ENCODE data around the gene PADI3. TPM values are rescaled to one million over a fixed set of nuclear protein-coding genes. Genes with fewer than 3 reads are reported as not detected.

Gene PADI3
- total and polyA plus RNA-seq, 2 of the 4 experiments (the other 2 are of a cell fraction), result not detected

GRCh38 chr1:17204546-17205440 lies 44.1 kb upstream of the PADI3 start, which contains the start of gene PADI1:
Gene PADI1 (plus strand): TSS chr1:17205128. CDS start chr1:17205218, 90 bp downstream.
- H3K9me1 ChIP-seq (ENCODE audit: insufficient read depth, low read length), result peaks cover 16% of the 10 kb centered on the region; the same call in 1 of the 2 replicates
- no peaks in the 10 kb centered on the region for H3K79me1 ChIP-seq (ENCODE audit: low read depth in 1 of 2, low read length in 2 of 2)
- no peak within 1 kb of the TSS for H2BK120ac ChIP-seq (ENCODE audit: low read depth, low read length)
- in situ Hi-C loops (cut with MboI; ENCODE audit: low sequenced_read_pairs) (no loop called here), dilution Hi-C loops (cut with HindIII; ENCODE audit: low sequenced_read_pairs, unreplicated experiment) (no loop called here), intact Hi-C loops (cut with micrococcal nuclease) (no loop called here)
- no peaks in the 10 kb centered on the region for H3K9me3 ChIP-seq (ENCODE audit: control insufficient read depth, insufficient read depth, low read length)
- H2AK9ac ChIP-seq (replicated peaks; ENCODE audit: low read depth, low read length, poor library complexity), result no peak within 1 kb of the TSS
- no peak within 1 kb of the TSS for H2BK15ac ChIP-seq (ENCODE audit: low read depth, low read length)
- no CpG with 5 or more reads among the region's 9 CpGs for WGBS, 2 experiments (ENCODE audit: extremely low coverage in 2 of 2, insufficient read length in 1 of 2)
- no peak within 1 kb of the TSS; the same call in 1 of the 2 replicates for H3K4ac ChIP-seq (ENCODE audit: low read depth, low read length)
- ATAC-seq (ENCODE audit: low read depth) (no peak), DNase-seq (no peak)
- ChIA-PET POLR2A (ENCODE audit: unreplicated experiment) (no interaction called here), CTCF (no interaction called here)
- H2BK20ac ChIP-seq (ENCODE audit: low read depth, low read length), result no peak within 1 kb of the TSS
- H3K4me1 ChIP-seq (ENCODE audit: control insufficient read depth, insufficient read depth, low read length), result peaks cover 2% of the 10 kb centered on the region
- H4K20me1 ChIP-seq (ENCODE audit: insufficient read depth, low read length), result no peaks in the 10 kb centered on the region
- H2AFZ ChIP-seq (replicated peaks; ENCODE audit: low read length, poor library complexity), result no peak within 1 kb of the TSS
- H3K9ac ChIP-seq (ENCODE audit: low read depth, low read length), result no peak within 1 kb of the TSS
- peaks cover 6% of the 10 kb centered on the region for H3K27me3 ChIP-seq (ENCODE audit: control insufficient read depth, insufficient read depth, low read length)
- H3K4me2 ChIP-seq (ENCODE audit: low read depth, low read length), result no peak within 1 kb of the TSS
- H3K23ac ChIP-seq (ENCODE audit: low read depth, low read length), result no peak within 1 kb of the TSS
- no peak within 1 kb of the TSS for H4K5ac ChIP-seq (ENCODE audit: low read depth, low read length)
- no peak within 1 kb of the TSS for H3K18ac ChIP-seq (ENCODE audit: low read depth, low read length)
- no peak within 1 kb of the TSS for H4K8ac ChIP-seq (ENCODE audit: low read depth in 2 of 2, low read length in 2 of 2)
- H3K4me3 ChIP-seq (ENCODE audit: insufficient read depth, low read depth, low read length), result no peak within 1 kb of the TSS
- H2AK5ac ChIP-seq (ENCODE audit: low read depth, low read length), result peak within 1 kb of the TSS; percentile 90
- no peak within 1 kb of the TSS for H4K91ac ChIP-seq (ENCODE audit: insufficient read depth, low read depth, low read length)
- H3K14ac ChIP-seq (replicated peaks; ENCODE audit: low read depth, low read length), result no peak within 1 kb of the TSS
- BruUV-seq (replicated peaks), result no TSS peak
- no peaks in the 10 kb centered on the region for H3K36me3 ChIP-seq (ENCODE audit: control insufficient read depth, insufficient read depth, low read length)
- H3K27ac ChIP-seq (ENCODE audit: insufficient read depth, low read length), result no peak within 1 kb of the TSS
- no peak within 1 kb of the TSS for H2BK5ac ChIP-seq (ENCODE audit: low read depth, low read length, poor library complexity, severe bottlenecking)
- no peak within 1 kb of the TSS for H3K56ac ChIP-seq (ENCODE audit: extremely low read depth, insufficient read depth, low read length)
- TF ChIP-seq MAZ (IDR thresholded peaks at IDR 0.05; ENCODE audit: borderline replicate concordance, low read depth, low read length) (no peak), RFX5 (IDR thresholded peaks at IDR 0.05; ENCODE audit: low read depth, low read length) (no peak), CEBPB (IDR thresholded peaks at IDR 0.05; ENCODE audit: low read depth, low read length) (no peak), MAFK (IDR thresholded peaks at IDR 0.05; ENCODE audit: low read depth, low read length) (no peak), CHD1 (IDR thresholded peaks at IDR 0.05; ENCODE audit: low read depth, low read length) (no peak), POLR2A (IDR thresholded peaks at IDR 0.05; ENCODE audit: low read depth, low read length) (no peak), MXI1 (IDR thresholded peaks at IDR 0.05; ENCODE audit: borderline replicate concordance, low read depth, low read length) (no peak), RAD21 (IDR thresholded peaks at IDR 0.05; ENCODE audit: low read length) (no peak), BHLHE40 (IDR thresholded peaks at IDR 0.05; ENCODE audit: low read depth, low read length) (no peak), USF2 (IDR thresholded peaks at IDR 0.05; ENCODE audit: low read depth, low read length) (no peak), NFE2L2 (IDR thresholded peaks at IDR 0.05; ENCODE audit: low read depth, low read length) (no peak), RCOR1 (IDR thresholded peaks at IDR 0.05; ENCODE audit: insufficient replicate concordance, low read length) (no peak), FOS (IDR thresholded peaks at IDR 0.05; ENCODE audit: low read depth, low read length) (no peak)
- TF ChIP-seq, protein P1, sequence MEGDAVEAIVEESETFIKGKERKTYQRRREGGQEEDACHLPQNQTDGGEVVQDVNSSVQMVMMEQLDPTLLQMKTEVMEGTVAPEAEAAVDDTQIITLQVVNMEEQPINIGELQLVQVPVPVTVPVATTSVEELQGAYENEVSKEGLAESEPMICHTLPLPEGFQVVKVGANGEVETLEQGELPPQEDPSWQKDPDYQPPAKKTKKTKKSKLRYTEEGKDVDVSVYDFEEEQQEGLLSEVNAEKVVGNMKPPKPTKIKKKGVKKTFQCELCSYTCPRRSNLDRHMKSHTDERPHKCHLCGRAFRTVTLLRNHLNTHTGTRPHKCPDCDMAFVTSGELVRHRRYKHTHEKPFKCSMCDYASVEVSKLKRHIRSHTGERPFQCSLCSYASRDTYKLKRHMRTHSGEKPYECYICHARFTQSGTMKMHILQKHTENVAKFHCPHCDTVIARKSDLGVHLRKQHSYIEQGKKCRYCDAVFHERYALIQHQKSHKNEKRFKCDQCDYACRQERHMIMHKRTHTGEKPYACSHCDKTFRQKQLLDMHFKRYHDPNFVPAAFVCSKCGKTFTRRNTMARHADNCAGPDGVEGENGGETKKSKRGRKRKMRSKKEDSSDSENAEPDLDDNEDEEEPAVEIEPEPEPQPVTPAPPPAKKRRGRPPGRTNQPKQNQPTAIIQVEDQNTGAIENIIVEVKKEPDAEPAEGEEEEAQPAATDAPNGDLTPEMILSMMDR (conservative IDR thresholded peaks at IDR 0.05; ENCODE audit: low read depth, low read length), result no peak
- TF ChIP-seq, protein P2, sequence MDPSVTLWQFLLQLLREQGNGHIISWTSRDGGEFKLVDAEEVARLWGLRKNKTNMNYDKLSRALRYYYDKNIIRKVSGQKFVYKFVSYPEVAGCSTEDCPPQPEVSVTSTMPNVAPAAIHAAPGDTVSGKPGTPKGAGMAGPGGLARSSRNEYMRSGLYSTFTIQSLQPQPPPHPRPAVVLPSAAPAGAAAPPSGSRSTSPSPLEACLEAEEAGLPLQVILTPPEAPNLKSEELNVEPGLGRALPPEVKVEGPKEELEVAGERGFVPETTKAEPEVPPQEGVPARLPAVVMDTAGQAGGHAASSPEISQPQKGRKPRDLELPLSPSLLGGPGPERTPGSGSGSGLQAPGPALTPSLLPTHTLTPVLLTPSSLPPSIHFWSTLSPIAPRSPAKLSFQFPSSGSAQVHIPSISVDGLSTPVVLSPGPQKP (IDR thresholded peaks at IDR 0.05; ENCODE audit: borderline replicate concordance, low read depth, low read length), result no peak
